GM18951 (cell line): ENCODE measurements around the gene C11orf54.

Experiments used
- POLR2A ChIP-seq: IDR thresholded peaks from 4 replicates; pipeline ENCODE4 v1.6.1; 2011; ENCODE audit warnings: mild to moderate bottlenecking; ENCODE audit not compliant: insufficient read length, insufficient read depth; ENCODE audit errors: extremely low read depth
- in situ Hi-C: fragments of 300-500 bp; cut with MboI; formaldehyde crosslinking; loops from one replicate; pipeline ENCODE4 v1.12.0; 2022; ENCODE audit warnings: low sequenced_read_pairs, mixed read lengths, inconsistent platforms; ENCODE audit not compliant: unreplicated experiment

C11orf54 gene

DNA sequence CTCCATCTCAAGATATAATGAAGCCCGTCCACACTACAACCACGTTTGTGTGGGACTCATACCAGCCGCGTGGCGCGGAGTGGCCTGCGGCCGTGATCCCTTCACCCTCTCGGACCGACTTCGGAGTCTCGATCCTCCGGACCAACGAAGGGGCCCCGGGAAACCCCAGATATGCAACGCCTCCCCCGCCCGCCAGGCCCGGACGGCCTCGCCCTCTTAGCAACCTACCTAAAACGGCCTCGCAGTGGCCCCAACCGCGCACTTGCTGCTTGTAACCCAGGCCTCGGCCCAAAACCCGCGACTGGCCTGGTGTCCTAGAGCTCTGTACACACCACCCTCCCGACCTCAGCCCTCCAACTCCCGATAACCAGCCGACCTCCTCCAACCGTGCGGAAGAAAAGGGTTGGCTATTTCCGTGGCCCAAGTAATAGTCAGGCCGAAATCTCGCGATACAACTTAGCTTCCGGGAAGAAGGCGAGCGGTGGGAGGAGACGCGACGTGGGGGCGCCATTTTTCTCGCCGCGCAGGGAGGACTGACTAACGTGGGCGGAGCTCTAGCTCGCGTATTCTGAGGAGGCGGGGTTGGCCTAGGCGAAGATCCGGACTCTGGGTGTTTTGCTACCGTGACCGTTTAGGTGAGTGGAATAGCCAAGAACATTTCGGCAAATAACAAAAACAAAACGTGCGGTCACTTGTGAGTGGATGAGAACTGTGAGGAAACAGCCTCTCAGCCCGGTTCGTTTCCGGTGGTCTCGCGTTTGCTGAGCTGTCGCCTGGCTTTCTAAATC is at the start of gene C11orf54, which contains the start of gene TAF1D:
C11orf54 (plus strand) TSS at position 579 of the 788 bp plus-strand sequence. CDS start 5,722 bp downstream, outside the sequence.
TAF1D (minus strand) TSS at position 402 of the 788 bp plus-strand sequence. CDS start 2,191 bp downstream, outside the sequence.
- TF ChIP-seq POLR2A, result peak; percentile 98
- in situ Hi-C loops, result no loop called here

DNA sequence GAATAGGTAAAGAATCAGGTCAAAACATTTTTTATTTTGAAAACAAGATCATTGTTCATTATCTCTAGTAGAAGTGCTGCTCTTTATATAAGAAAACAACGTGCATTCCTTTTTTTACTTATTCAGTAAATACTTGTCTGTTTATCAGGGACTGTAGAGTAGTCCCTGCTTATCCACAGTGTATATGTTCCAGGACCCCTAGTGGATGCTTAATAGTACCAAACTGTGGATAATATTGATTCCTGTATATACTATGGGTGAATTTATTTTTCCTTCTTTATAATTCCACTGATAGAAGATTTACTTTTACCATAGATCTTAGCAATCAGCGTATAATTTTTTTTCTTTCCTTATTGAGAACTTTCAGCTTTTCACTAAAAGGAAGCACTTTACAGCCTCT is 47.4 kb upstream of the C11orf54 start:
- no peak for TF ChIP-seq POLR2A
- in situ Hi-C loops, result no loop called here

DNA sequence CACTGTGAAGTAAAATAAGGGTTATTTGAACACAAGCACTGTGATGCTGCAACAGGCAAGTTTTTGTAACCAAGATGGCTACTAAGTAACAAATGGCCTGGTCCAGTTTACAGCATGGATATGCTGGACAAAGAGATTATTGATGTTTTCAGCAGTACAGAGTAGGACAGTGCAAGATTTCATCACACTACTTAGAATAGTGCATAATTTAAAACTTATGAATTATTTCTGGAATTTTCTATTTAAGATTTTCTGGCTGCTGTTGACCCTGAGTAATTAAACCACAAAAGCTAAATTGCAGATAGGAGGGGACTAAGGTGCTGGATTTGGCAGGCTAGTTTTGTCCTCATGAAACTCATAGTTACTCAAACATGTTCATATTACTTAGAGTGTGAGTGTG is 46.9 kb upstream of the C11orf54 start:
- in situ Hi-C loops, result no loop called here
- no peak for TF ChIP-seq POLR2A

DNA sequence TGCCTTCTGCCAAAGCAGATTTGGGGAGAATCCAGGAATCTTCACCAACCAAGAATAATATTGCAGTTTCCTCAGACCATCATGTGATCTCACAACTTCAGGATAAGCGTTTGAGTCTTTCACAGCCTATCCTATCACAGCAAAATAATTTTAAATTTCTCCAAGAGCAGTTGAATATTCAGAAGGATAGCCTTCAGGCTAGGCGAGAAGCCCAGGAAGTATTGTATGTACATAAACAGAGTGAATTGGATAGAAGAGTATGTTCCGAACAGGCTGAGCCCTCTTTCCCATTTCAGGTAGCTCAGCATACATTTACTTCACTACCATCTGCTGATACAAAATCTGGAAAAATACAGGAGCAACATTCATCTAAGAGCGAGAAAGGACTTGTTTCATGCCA is 43.9 kb upstream of the C11orf54 start:
- in situ Hi-C loops, result no loop called here
- TF ChIP-seq POLR2A, result no peak

DNA sequence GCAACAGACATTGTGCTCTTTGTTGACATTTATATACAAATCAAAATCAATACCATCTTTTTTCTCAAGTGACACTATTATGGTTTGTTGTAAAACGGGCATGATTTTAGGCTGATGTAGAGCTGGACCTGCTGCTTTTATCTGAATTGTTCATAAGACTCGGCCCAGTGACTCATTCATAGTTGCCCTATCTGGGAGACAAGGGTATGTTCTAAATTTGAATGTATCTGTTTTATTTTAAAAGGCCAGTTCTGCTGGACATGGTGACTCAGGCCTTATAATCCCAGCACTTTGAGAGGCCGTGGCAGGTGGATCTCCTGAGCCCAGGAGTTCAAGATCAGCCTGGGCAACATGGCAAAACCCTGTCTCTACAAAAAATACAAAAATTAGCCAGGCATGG is 40.6 kb upstream of the C11orf54 start:
- in situ Hi-C loops, result no loop called here
- TF ChIP-seq POLR2A, result no peak

DNA sequence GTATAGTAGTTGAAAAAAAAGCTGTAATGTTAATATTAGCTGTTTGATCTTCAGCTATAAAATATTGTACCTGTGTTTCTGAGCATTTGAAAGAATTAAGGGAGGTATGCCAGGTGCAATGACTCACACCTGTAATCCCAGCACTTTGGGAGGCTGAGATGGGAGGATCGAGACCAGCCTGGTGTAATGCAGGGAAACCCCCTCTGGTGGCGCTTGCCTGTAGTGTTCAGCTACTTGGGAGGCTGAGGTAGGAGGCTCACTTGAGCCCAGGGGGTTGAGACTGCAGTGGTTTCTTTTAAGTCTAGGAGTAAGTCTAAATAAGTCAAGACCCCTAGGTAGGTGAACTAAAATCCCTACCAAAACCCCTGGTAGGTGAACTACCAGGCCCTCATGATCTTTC is 37.2 kb upstream of the C11orf54 start:
- TF ChIP-seq POLR2A, result no peak
- in situ Hi-C loops, result no loop called here

DNA sequence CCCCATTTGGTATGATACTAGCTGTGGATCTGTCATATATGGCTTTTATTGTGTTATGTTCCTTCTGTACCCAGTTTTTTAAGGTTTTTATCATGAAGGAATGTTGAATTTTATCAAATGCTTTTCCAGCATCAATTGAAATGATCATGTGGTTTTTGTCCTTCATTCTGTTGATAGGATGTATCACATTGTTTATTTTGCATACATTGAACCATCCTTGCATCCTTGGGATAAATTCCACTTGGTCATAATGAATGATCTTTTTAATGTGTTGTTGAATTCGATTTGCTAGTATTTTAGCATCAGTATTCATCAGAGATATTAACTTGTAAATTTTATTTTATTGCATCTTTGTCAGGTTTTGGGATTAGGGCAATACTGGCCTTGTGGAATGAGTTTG is 31.2 kb upstream of the C11orf54 start:
- TF ChIP-seq POLR2A, result no peak
- in situ Hi-C loops, result no loop called here

DNA sequence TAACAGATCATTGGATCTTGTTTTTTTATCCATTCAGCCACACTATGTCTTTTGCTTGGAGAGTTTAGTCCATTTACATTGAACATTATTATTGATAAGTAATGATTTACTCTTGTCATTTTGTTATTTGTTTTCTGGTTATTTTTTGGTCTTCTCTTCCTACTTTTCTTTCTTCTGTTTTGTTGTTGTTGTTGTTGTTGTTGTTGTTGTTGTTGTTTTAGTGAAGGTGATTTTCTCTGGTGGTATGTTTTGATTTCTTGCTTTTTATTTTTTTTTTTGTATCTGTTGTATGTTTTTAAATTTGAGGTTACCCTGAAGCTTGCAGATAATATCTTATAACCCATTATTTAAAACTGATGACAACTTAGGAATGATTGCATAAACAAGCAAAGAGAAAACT is 28.8 kb upstream of the C11orf54 start:
- in situ Hi-C loops, result no loop called here
- no peak for TF ChIP-seq POLR2A

DNA sequence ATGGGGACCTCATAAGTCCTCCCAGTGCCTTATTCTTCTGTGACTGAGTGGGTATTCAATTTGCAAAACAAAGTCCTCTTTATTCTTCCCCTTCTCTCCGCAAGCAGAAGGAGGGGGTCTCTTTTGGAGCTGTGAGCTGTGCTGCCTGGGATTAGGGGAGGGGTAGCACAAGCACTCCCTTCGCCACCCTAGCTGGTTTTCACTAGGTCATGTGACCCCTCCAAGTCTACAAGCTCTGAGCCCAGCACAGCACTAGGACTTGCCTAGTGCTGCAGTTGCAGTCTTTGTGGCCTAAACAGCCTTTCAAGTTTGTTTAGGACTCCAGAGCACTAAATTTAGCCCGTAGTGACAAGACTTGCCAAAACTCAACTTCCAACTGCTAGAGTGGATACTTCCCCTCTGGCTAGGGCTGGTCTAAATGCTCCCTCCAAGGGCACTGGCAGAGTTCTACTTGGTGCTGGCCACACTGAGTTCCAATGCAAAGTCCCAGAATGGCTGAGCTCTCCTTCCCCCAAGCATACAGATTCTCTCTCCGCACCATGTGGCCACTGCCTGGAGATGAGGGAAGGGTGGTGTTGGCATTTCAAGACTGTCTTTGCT is 25.6 kb upstream of the C11orf54 start:
- in situ Hi-C loops, result no loop called here
- no peak for TF ChIP-seq POLR2A

DNA sequence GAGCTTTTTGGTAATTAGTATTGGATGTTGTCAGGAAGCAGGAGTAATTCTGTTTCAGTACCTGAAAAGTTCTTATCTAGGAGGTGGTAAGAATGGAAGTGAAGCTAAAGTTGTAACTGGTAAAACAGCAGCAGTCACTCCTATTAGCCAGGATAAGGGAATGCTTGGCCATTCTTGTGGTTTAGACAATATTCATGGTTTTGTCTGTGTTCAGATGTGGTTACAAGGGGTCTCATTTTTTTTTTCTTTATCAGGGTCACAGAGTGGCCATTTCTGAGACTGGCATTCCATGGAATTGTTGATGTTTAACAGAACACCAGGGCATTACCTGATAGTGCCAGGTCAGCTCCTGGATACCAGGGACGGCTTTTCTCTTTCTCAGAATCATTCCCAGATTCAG is 24.0 kb upstream of the C11orf54 start:
- no peak for TF ChIP-seq POLR2A

DNA sequence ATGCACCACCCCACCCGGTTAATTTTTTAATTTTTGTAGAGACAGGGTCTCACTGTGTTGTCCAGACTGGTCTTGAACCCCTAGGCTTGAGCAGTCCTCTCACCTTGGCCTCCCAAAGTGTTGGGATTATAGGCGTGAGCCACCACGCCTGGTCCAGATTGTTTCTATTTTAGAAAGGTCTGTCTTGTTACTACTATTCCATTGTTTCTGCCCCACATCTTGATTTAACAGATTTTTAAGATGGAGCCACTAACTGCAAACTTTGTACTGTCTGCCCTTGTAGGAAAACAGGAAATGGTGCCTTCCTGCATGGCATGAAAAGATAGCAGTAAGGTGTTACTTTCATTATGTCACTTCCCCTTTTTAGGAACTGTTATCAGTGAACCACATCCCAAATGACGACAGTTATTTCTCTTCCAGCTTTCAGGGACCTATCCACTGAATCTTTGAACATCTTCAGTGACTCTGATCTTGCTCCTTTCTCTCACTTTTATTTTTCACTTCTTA is 23.4 kb upstream of the C11orf54 start:
- no peak for TF ChIP-seq POLR2A
- in situ Hi-C loops, result no loop called here

More for the DNA sequence above, 24.0 kb upstream of the C11orf54 start:
- in situ Hi-C loops, result no loop called here

DNA sequence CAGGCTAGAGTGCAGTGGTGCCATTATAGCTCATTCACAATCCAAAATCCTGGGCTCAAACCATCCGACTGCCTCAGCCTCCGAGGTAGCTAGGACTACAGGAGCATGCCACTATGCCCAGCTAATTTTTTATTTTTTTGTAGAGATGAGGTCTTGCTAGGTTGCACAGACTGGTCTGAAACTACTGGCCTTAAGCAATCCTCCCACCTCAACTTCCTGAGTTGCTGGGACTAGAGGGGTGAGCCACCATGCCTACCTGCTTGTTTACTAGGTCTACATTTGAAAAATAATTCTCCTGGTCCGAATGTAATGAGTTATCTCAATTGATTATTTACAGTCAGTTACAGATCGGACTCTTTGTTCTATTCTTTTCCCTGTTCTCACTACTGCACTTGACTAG is 22.2 kb upstream of the C11orf54 start:
- no peak for TF ChIP-seq POLR2A
- in situ Hi-C loops, result no loop called here

DNA sequence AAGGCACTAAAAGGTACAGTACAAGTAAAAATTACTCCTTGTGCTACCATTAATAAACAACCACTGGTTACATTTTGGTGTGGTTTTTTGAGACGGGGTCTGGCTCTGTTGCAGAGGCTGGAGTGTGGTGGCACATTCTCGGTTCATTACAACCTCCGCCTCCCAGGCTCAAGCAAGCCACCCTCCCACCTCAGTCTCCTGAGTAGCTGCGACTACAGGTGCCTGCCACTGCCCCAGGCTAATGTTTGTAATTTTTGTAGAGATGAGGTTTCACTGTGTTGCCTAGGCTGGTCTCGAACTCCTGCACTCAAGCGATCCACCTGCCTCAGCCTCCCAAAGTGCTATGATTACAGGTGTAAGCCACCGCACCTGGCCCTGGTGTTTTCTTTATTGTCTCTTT is 20.9 kb upstream of the C11orf54 start:
- in situ Hi-C loops, result no loop called here
- no peak for TF ChIP-seq POLR2A

DNA sequence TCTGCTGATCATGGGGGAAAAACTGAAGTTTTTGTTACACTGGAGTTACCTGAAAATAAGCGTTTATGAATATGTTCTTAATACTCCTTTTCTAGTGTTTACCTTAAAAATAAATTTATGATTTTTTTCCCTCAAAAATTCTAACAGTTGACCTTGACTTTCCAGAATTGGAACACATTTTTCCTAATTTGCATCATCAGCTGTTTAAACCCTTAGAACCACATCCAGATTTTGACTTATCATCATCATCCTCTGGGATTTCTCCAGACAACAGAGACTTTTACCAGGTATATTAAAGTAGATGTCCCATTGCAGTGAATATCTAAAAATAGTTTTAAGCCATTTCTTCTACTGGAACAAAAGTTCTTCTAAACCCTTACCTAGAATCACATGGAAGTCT is 17.4 kb upstream of the C11orf54 start:
- no peak for TF ChIP-seq POLR2A
- in situ Hi-C loops, result no loop called here
